ENCODE results near the gene BMPR1B. TPM values are rescaled to one million over a fixed set of nuclear protein-coding genes. Genes with fewer than 3 reads are reported as not detected.

The BMPR1B gene
- total RNA-seq, 1 experiment from 2014 or later: 0.62 TPM

DNA sequence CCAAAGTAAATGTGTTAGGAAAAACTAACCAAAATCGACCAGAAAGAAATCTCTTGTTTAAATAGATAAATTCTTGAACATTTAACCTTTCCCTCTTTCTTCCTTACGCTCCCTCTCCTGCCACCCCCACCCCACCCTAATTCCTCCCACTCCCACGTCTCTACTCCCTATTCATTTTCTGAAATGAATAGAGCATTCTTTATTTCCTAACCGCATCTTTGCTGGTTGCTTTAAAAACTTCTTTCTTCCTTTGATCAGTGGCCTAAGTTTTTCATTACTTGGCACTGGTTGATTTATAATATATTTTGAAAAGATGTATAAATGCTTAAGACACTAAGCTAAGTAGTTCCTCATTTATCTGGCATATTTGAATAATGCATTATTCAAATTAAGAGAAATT, 33.9 kb downstream of the BMPR1B start:
- BruUV-seq (replicated peaks): no TSS peak
- Histone ChIP-seq H3K4me1 (ENCODE audit: control insufficient read depth, insufficient read depth, low read length) (no peaks in the 10 kb centered on the region), H3K27ac (ENCODE audit: low read length) (no peak overlapping the region), H3K27me3 (ENCODE audit: control insufficient read depth, insufficient read depth, low read length) (no peaks in the 10 kb centered on the region), H3K9me3 (ENCODE audit: control insufficient read depth, insufficient read depth, low read depth, low read length) (no peaks in the 10 kb centered on the region), H3K36me3 (ENCODE audit: control insufficient read depth, insufficient read depth, low read length) (no peaks in the 10 kb centered on the region), H3K4me3 (ENCODE audit: low read depth in 2 of 2, low read length in 2 of 2) (no peak overlapping the region)
- intact Hi-C loops (cut with micrococcal nuclease; ENCODE audit: unreplicated experiment) (no loop called here), in situ Hi-C loops (cut with HindIII; ENCODE audit: low pct_unique_long_range_greater_than_20kb, low sequenced_read_pairs) (no loop called here)
- ATAC-seq (no peak), DNase-seq (ENCODE audit: low read depth, low spot score) (no peak)
- ChIA-PET CTCF (no interaction called here), POLR2A (no interaction called here)
- TF ChIP-seq, protein P1, sequence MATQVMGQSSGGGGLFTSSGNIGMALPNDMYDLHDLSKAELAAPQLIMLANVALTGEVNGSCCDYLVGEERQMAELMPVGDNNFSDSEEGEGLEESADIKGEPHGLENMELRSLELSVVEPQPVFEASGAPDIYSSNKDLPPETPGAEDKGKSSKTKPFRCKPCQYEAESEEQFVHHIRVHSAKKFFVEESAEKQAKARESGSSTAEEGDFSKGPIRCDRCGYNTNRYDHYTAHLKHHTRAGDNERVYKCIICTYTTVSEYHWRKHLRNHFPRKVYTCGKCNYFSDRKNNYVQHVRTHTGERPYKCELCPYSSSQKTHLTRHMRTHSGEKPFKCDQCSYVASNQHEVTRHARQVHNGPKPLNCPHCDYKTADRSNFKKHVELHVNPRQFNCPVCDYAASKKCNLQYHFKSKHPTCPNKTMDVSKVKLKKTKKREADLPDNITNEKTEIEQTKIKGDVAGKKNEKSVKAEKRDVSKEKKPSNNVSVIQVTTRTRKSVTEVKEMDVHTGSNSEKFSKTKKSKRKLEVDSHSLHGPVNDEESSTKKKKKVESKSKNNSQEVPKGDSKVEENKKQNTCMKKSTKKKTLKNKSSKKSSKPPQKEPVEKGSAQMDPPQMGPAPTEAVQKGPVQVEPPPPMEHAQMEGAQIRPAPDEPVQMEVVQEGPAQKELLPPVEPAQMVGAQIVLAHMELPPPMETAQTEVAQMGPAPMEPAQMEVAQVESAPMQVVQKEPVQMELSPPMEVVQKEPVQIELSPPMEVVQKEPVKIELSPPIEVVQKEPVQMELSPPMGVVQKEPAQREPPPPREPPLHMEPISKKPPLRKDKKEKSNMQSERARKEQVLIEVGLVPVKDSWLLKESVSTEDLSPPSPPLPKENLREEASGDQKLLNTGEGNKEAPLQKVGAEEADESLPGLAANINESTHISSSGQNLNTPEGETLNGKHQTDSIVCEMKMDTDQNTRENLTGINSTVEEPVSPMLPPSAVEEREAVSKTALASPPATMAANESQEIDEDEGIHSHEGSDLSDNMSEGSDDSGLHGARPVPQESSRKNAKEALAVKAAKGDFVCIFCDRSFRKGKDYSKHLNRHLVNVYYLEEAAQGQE (IDR thresholded peaks at IDR 0.05; ENCODE audit: insufficient read depth in 1 of 2, low read depth in 2 of 2, low read length in 1 of 2): no peak
- no peak for TF ChIP-seq SIN3A (IDR thresholded peaks at IDR 0.05; ENCODE audit: borderline replicate concordance, insufficient read depth, low read depth, low read length)
- no peak for TF ChIP-seq TCF7L2 (IDR thresholded peaks at IDR 0.05; ENCODE audit: low read depth, low read length)
- TF ChIP-seq POLR2AphosphoS5 (IDR thresholded peaks at IDR 0.05; ENCODE audit: low read depth, low read length): no peak
- TF ChIP-seq, protein P2, sequence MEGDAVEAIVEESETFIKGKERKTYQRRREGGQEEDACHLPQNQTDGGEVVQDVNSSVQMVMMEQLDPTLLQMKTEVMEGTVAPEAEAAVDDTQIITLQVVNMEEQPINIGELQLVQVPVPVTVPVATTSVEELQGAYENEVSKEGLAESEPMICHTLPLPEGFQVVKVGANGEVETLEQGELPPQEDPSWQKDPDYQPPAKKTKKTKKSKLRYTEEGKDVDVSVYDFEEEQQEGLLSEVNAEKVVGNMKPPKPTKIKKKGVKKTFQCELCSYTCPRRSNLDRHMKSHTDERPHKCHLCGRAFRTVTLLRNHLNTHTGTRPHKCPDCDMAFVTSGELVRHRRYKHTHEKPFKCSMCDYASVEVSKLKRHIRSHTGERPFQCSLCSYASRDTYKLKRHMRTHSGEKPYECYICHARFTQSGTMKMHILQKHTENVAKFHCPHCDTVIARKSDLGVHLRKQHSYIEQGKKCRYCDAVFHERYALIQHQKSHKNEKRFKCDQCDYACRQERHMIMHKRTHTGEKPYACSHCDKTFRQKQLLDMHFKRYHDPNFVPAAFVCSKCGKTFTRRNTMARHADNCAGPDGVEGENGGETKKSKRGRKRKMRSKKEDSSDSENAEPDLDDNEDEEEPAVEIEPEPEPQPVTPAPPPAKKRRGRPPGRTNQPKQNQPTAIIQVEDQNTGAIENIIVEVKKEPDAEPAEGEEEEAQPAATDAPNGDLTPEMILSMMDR (IDR thresholded peaks at IDR 0.05): no peak

DNA sequence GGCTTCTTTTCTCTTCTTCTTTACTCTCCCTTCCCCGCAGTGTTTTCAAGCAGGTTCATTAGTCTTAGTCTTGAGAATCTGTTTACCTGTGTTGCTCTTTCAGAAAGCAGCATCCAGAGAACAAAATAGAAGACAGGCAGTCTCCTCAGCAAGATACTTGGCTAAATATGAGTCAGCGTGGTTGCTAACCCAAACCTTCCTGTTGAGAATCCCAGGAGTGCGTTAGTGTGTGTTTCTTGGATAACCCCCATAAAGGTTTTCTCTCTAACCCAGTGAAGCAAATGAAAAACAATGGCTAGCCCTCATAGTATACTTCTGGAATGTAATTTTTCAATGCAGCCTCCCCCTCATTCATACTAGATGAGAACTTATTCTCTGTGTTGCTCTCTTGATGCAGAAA, 41.1 kb downstream of the BMPR1B start:
- BruUV-seq (replicated peaks): no TSS peak
- intact Hi-C loops (cut with micrococcal nuclease; ENCODE audit: unreplicated experiment) (no loop called here), in situ Hi-C loops (cut with HindIII; ENCODE audit: low pct_unique_long_range_greater_than_20kb, low sequenced_read_pairs) (no loop called here)
- Histone ChIP-seq H3K36me3 (ENCODE audit: control insufficient read depth, insufficient read depth, low read length) (no peaks in the 10 kb centered on the region), H3K4me1 (ENCODE audit: control insufficient read depth, insufficient read depth, low read length) (no peaks in the 10 kb centered on the region), H3K9me3 (ENCODE audit: control insufficient read depth, insufficient read depth, low read depth, low read length) (no peaks in the 10 kb centered on the region), H3K27me3 (ENCODE audit: control insufficient read depth, insufficient read depth, low read length) (no peaks in the 10 kb centered on the region), H3K27ac (ENCODE audit: low read length) (no peak overlapping the region), H3K4me3 (ENCODE audit: low read depth in 2 of 2, low read length in 2 of 2) (no peak overlapping the region)
- CTCF ChIA-PET: no interaction called here
- ATAC-seq (no peak), DNase-seq (ENCODE audit: low read depth, low spot score) (no peak)
- TF ChIP-seq, protein P2 (IDR thresholded peaks at IDR 0.05): no peak
- TF ChIP-seq SIN3A (IDR thresholded peaks at IDR 0.05; ENCODE audit: borderline replicate concordance, insufficient read depth, low read depth, low read length) (no peak), TCF7L2 (IDR thresholded peaks at IDR 0.05; ENCODE audit: low read depth, low read length) (no peak), POLR2AphosphoS5 (IDR thresholded peaks at IDR 0.05; ENCODE audit: low read depth, low read length) (no peak)
- TF ChIP-seq, protein P1 (IDR thresholded peaks at IDR 0.05; ENCODE audit: insufficient read depth in 1 of 2, low read depth in 2 of 2, low read length in 1 of 2): no peak
- POLR2A ChIA-PET: no interaction called here
